Adrenal gland (tissue), 12 donors: Measurements from ENCODE around the gene SPTBN4. TPM values are rescaled to one million over a fixed set of nuclear protein-coding genes. Genes with fewer than 3 reads are reported as not detected.

Experiments used
- DNase-seq, 7 donors: peaks; one replicate each; pipeline ENCODE4 v3.0.0-alpha.2; 2019 to 2020
- H3K27ac ChIP-seq, 5 donors: fragments of 200-600 bp; sonication (generic) in 4 of 5; 1 replicate in 3 of 5; 2 replicates in 2 of 5; pipeline versions ENCODE4 v1.5.1 to v1.8.0; 2016 to 2020; ENCODE audit warnings: mild to moderate bottlenecking in 1 of 5
- H3K27me3 ChIP-seq: fragments of 200-600 bp; 2 replicates; pipeline ENCODE4 v1.8.0; 2021
- H3K36me3 ChIP-seq, 2 donors: fragments of 200-600 bp; replicated peaks in 1 of 2; 1 replicate in 1 of 2; 2 replicates in 1 of 2; pipeline versions ENCODE4 v1.5.1 to v1.8.0; 2018 to 2022
- H3K4me1 ChIP-seq, 2 donors: fragments of 200-600 bp; replicated peaks in 1 of 2; 1 replicate in 1 of 2; 2 replicates in 1 of 2; pipeline versions ENCODE4 v1.5.1 to v1.8.0; 2018 to 2021
- H3K4me3 ChIP-seq, 4 donors: fragments of 200-600 bp; sonication (generic) in 3 of 4; one replicate each; pipeline ENCODE4 v1.5.1; 2016 to 2018
- H3K9me3 ChIP-seq, 3 donors: fragments of 200-600 bp; sonication (generic) in 1 of 3; replicated peaks in 1 of 3; 1 replicate in 2 of 3; 2 replicates in 1 of 3; pipeline versions ENCODE4 v1.5.1 to v1.8.0; 2016 to 2021
- POLR2A ChIP-seq, 2 donors: fragments of 450-650 bp; IDR thresholded peaks; one replicate each; pipeline ENCODE4 v1.6.1; 2017; ENCODE audit warnings: antibody characterized with exemption in 2 of 2, mild to moderate bottlenecking in 2 of 2, moderate library complexity in 1 of 2
- WGBS, 4 donors: extraction: QIAGEN DNeasy Blood & Tissue Kit in 2 of 4; methylation state at CpG; one replicate each; pipeline versions ENCODE4 v1.1.5 to v1.1.7; 2013 to 2017; 5-methylcytosine and 5-hydroxymethylcytosine counted together
- intact Hi-C, 2 donors: fragments of 100-400 bp; cut with DNase I; formaldehyde crosslinking; loops; one replicate each; pipeline versions ENCODE4 v1.14.1 to v1.15.0; 2022 to 2023
- polyA plus RNA-seq, 3 donors: library from polyadenylated mRNA; stranded (reverse); fragments of 200-250 nt in 2 of 3; fragments of 350-450 nt in 1 of 3; fragmentation: Illumina TruSeq in 1 of 3; extraction: RNeasy Lipid Tissue Mini Kit (QIAGEN cat#74804) in 1 of 3; gene quantifications; one replicate each; pipeline ENCODE4 v1.2.3, GENCODE V29; 2013 to 2014
- total RNA-seq, 9 donors: library from RNA; depleted of rRNA in 4 of 9; stranded (reverse); fragments of >200 nt in 4 of 9; fragments of 120-200 nt in 1 of 9; fragmentation: NEBNext Ultra II Directional in 1 of 9; extraction: Animal tissue kit (Norgen Biotek cat#: 25700) in 1 of 9; gene quantifications; one replicate each; pipeline versions ENCODE4 v1.1.0 to v1.2.4, GENCODE V29; 2013 to 2023
- TF ChIP-seq, protein P1 (sequence below), 6 experiments: fragments of 450-650 bp in 4 of 6; fragments of 200-600 bp in 2 of 6; sonication (generic) in 1 of 6; IDR thresholded peaks; 1 replicate in 5 of 6; 2 replicates in 1 of 6; pipeline versions ENCODE4 v1.5.1 to v1.8.0; 2016 to 2021; ENCODE audit warnings: antibody characterized with exemption in 6 of 6, mild to moderate bottlenecking in 2 of 6, moderate library complexity in 1 of 6
- donor health status: healthy with polysubstance abuse.
- donor health status: Bipolar disorder and iron deficiency.
- donor health status: DM: yes; HTN: yes; CAD: no.
- donor health status: DM: no; HTN: no; CAD: no.
- donor health status: DM: no; HTN: no; CAD: no.
- donor health status: DM: yes; HTN: yes; CAD: no.

Gene SPTBN4
- total and polyA plus RNA-seq, 12 donors: 0.91 to 46.7 (median 3.3) TPM

DNA sequence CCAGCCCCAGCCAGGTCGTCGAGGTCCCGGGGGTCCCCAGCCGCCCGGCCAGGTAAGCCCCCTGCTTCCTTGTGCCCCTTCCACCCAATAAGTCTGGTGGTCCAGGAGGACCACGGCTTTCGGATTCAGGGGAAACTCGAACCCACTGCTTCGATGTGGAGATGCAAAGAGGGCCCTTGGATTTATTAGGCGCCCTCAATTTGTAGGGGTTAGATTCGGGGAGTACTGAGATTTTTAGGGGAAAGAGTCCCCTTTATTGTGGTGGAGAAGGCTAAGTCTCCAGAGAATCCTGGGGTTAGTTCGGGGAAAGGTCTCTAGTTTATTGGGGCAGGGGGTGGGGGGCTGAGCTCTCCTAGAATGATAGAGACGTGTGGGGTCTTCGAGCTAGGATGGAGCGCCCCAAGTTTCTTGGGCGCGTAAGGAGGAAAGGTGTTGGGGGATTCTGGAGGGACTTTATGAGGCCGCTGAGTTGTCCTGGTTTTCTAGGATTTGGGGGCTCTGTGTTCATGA lies 130.6 kb downstream of the SPTBN4 start:
- WGBS, 4 donors: 12 to 22% (median 16%) methylated on average over 8 to 18 of the region's 18 CpGs
- intact Hi-C loops: loop anchor here (5.0 to 10.0 kb wide), 2 partner anchors 65 to 133 kb away; partner anchors contain the start of genes BLVRB (in 1 of the 2) and SPTBN4 (in 1 of the 2)
- Histone ChIP-seq H3K36me3 (no peaks in the 10 kb centered on the region), H3K27me3 (peaks cover 15% of the 10 kb centered on the region), H3K4me1 (peaks cover 9 to 36% of the 10 kb centered on the region in 2 donors), H3K27ac (no peak overlapping the region), H3K4me3 (peak overlapping the region in 1 of 4 donors; percentile 24), H3K9me3 (no peaks in the 10 kb centered on the region)
- DNase-seq: no peak
- TF ChIP-seq POLR2A (IDR thresholded peaks at IDR 0.05): no peak
- TF ChIP-seq, protein P1, sequence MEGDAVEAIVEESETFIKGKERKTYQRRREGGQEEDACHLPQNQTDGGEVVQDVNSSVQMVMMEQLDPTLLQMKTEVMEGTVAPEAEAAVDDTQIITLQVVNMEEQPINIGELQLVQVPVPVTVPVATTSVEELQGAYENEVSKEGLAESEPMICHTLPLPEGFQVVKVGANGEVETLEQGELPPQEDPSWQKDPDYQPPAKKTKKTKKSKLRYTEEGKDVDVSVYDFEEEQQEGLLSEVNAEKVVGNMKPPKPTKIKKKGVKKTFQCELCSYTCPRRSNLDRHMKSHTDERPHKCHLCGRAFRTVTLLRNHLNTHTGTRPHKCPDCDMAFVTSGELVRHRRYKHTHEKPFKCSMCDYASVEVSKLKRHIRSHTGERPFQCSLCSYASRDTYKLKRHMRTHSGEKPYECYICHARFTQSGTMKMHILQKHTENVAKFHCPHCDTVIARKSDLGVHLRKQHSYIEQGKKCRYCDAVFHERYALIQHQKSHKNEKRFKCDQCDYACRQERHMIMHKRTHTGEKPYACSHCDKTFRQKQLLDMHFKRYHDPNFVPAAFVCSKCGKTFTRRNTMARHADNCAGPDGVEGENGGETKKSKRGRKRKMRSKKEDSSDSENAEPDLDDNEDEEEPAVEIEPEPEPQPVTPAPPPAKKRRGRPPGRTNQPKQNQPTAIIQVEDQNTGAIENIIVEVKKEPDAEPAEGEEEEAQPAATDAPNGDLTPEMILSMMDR (IDR thresholded peaks at IDR 0.05): no peak

DNA sequence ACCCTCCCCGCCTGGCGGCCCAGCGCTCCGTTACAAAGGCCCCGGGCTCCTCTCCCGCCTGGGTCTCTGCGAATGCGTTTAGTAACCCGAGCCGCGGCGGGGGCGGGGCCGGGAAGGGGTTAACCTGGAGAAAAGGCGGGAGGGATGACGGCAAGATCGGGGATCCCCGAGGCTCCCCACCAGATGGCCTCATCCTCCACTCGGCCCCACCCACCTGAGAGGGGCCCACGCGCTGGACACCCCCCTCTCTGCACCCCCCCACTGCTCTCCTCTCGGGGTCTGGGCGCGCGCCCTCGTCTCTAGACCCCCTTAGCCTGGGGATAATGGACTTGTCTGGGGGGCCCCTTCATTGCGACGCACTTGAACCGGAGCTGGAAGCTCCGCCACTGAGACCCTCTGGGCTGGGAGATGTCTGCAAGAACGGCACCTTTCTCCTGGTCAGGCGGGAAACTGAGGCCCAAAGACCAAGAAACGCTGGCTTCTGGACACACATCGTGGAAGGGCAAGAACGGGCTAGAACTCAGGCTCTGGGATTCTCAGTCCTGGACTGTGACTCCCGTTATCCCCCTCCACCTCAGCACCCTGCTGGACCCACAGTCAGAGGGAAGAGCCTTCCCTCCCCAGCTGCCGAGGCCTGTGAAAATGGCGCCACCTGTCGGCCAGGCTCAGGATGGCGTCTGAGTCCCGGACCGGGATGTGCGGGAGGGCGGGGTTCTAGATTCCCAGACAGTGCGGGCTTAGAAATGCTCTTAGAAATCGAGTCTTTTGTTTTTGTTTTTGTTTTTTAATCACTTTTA lies 131.5 kb downstream of the SPTBN4 start:
- no peak overlapping the region for H3K27ac ChIP-seq
- DNase-seq: peak; percentile 83 to 92 (median 89)
- no peak overlapping the region for H3K4me3 ChIP-seq
- peaks cover 15% of the 10 kb centered on the region for H3K27me3 ChIP-seq
- WGBS, 4 donors: 1% methylated on average over 16 to 46 of the region's 46 CpGs
- no peaks in the 10 kb centered on the region for H3K36me3 ChIP-seq
- intact Hi-C loops: loop anchor here (5.0 to 10.0 kb wide), 2 partner anchors 66 to 134 kb away; partner anchors contain the start of genes BLVRB (in 1 of the 2) and SPTBN4 (in 1 of the 2)
- H3K9me3 ChIP-seq: no peaks in the 10 kb centered on the region
- H3K4me1 ChIP-seq: peaks cover 14 to 45% of the 10 kb centered on the region in 2 donors
- TF ChIP-seq, protein P1 (IDR thresholded peaks at IDR 0.05): peak; percentile 94 to 97 (median 95)
- TF ChIP-seq POLR2A (IDR thresholded peaks at IDR 0.05): no peak

DNA sequence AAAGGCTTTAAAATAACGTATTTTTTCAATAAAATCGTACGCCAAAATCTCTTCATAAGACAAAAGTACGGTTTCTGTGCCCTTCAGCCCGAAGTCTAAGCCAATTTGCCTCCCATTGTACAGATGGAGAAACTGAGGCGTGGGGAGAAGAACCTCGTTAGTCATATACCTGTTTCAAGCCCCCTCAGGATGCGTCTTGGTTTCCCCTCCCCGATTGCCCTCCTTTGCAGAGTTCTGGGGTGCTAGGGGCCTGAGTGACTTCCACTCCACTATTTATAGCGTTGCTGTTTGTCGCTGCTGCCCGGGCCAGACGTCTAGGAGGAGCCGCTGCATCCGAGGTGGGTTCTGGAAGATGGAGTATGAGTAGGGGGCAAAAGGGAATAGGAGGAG lies 132.1 kb downstream of the SPTBN4 start:
- no peak for DNase-seq
- H3K27ac ChIP-seq: no peak overlapping the region
- no peak overlapping the region for H3K4me3 ChIP-seq
- 9 to 10% (median 9%) methylated on average over 12 to 15 of the region's 15 CpGs for WGBS, 4 donors
- TF ChIP-seq, protein P1 (IDR thresholded peaks at IDR 0.05): no peak
- TF ChIP-seq POLR2A (IDR thresholded peaks at IDR 0.05): no peak
- no peaks in the 10 kb centered on the region for H3K36me3 ChIP-seq
- intact Hi-C loops: loop anchor here (5.0 to 10.0 kb wide), 2 partner anchors 67 to 134 kb away; partner anchors contain the start of genes BLVRB (in 1 of the 2) and SPTBN4 (in 1 of the 2)
- peaks cover 15% of the 10 kb centered on the region for H3K27me3 ChIP-seq
- H3K4me1 ChIP-seq: peaks cover 18 to 48% of the 10 kb centered on the region in 2 donors
- no peaks in the 10 kb centered on the region for H3K9me3 ChIP-seq

DNA sequence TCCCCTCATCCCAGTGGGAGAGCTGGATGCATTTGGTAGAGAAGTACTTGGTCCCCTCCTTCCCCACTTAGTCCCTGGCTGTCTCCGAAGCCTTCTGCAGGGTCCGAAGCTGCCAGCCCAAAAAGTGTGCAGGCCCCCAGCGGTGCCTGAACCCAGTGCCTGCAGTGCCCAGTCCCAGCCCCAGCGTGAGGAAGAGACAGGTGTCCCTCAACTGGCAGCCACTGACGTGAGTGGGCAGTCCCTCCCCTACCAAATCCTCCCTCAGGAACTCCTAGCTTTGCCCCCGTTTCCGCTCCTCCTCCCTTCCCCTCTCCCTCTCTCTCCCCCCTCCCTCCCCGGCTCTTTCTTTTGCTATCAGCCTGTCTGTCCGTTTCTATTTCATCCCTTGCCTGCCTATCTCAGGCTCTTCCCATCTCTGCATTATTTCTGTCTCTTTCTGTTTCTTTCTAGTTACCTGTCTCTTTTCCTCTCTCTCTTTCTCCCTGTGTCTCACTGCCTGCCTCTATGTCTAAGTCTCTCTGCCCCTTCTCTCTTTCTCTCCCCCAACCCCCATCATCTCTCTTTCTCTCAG lies 132.6 kb downstream of the SPTBN4 start:
- 3 to 7% (median 5%) methylated on average over 6 to 9 of the region's 9 CpGs for WGBS, 4 donors
- no peaks in the 10 kb centered on the region for H3K9me3 ChIP-seq
- H3K27ac ChIP-seq: peak overlapping the region in 2 of 5 donors; percentile 21 to 23
- peaks cover 22 to 53% of the 10 kb centered on the region in 2 donors for H3K4me1 ChIP-seq
- TF ChIP-seq, protein P1 (IDR thresholded peaks at IDR 0.05): no peak
- no peak for TF ChIP-seq POLR2A (IDR thresholded peaks at IDR 0.05)
- no peak overlapping the region for H3K4me3 ChIP-seq
- no peak for DNase-seq
- intact Hi-C loops: loop anchor here (5.0 to 10.0 kb wide), 2 partner anchors 67 to 135 kb away; partner anchors contain the start of genes BLVRB (in 1 of the 2) and SPTBN4 (in 1 of the 2)
- H3K36me3 ChIP-seq: no peaks in the 10 kb centered on the region
- H3K27me3 ChIP-seq: peaks cover 15% of the 10 kb centered on the region
